GM21423 (cell line): ENCODE results near the gene NSD1.

ENCODE experiments used
- ATAC-seq: cut with Tn5 transposase; IDR thresholded peaks from one replicate; pipeline ENCODE4 v1.9.1; 2021; ENCODE audit warnings: mild to moderate bottlenecking, moderate library complexity; ENCODE audit not compliant: unreplicated experiment

The NSD1 gene

DNA sequence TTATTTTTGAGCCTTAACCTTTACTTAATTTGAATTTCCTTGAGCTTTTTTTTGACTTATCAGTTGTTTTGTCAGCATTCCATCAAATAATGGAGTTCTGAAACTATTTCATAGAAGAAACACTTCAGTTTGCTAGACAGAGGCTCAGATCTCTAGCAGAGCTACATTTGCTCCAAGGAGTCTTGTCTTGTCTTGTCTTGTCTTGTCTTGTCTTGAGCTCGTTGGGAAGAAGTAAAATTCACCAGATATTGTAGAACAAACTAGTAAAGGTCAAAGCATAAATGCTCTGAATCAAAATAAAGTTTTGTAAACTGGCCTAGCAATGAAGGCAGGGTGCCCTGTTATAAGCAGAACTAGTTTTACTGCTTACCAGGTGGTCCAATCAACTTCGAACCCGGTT lies 136.4 kb downstream of the NSD1 start:
- no peak for ATAC-seq

DNA sequence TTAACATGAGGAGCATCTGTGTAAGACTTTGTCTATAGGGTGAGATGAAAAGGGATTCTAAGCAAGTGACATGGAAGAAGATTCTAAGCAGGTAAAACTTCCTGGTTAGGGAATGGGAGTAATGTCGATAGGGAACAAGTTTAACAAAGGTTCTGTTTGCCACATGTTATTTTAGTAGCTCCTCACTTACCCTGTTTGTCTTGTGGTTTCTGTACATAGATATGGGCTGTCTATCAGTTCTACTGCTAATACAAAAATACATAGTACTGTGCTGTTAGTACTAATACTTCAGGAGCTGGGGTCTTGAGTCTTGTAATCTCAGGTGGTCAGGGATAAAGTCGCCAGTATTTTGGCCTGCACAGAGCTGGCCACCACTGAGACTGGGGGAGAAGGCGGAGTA lies 137.1 kb downstream of the NSD1 start:
- ATAC-seq: no peak

DNA sequence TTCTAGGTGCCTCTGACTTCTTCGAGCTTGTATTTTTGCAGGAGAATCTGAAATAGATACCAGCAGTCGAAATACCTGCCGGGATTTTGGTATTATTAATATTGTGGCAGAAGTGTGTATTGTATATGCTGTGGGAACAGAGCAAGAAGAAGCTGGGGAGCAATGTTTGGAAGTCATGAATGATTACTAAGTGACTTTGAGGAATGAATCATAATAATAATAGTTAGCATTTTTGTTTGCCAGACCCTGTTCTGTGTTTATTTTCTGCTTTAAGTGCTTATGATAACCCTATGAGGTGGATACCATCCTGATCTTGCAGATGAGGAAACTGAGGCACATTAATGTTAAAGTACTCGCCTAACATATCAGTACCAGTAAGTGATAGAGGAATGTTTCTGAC lies 137.5 kb downstream of the NSD1 start:
- no peak for ATAC-seq

DNA sequence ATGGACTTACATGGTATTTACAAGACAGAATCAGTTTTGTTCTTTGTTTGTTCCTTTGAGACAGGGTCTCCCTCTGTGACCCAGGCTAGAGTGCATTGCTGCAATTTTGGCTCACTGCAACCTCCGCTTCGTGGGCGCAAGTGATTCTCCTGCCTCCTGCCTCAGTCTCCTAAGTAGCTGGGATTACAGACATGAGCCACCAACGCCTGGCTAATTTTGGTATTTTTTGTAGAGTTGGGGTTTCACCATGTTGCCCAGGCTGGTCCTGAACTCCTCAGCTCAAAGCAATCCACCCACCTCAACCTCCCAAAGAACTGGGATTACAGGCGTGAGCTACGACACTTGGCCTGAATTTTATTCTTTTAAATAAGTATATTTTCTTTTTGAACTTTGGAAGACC lies 142.3 kb downstream of the NSD1 start:
- no peak for ATAC-seq

DNA sequence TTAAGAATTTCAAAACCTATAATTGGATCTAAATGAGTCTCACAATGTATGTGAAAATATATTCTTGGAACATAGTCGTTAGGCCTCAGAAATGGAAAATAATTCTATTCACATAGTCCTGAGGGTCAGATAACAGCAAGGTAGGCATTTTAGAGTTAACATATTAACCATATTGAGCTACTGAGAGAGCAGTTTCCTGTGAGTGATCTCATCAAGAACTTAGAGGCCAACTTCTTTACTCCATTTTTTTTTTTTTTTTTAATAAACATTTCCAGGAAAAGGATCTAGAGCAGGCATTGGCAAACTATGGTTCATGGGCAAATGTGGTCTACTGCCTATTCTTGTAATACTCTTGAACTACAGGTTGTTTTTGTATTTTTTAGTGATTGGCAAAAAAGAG lies 143.3 kb downstream of the NSD1 start:
- ATAC-seq: no peak

DNA sequence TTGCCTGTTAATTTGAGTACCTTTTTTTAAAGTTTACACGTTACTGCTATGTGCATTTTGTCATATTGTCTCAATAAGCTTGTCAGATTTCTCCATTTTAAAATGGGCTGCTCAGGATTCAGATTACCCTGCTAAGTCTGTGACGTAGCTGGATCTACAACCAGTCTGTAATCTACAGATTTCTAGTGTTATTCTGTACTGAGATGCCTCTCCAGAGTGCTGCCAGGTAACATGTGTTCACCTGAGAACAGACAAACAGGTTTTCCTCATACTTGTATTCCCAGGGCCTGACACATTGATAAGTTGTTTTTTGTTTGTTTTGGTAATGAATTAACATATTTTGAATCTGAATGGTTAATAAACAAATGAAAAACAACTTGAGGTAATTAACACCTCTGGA lies 154.6 kb downstream of the NSD1 start:
- ATAC-seq: no peak

DNA sequence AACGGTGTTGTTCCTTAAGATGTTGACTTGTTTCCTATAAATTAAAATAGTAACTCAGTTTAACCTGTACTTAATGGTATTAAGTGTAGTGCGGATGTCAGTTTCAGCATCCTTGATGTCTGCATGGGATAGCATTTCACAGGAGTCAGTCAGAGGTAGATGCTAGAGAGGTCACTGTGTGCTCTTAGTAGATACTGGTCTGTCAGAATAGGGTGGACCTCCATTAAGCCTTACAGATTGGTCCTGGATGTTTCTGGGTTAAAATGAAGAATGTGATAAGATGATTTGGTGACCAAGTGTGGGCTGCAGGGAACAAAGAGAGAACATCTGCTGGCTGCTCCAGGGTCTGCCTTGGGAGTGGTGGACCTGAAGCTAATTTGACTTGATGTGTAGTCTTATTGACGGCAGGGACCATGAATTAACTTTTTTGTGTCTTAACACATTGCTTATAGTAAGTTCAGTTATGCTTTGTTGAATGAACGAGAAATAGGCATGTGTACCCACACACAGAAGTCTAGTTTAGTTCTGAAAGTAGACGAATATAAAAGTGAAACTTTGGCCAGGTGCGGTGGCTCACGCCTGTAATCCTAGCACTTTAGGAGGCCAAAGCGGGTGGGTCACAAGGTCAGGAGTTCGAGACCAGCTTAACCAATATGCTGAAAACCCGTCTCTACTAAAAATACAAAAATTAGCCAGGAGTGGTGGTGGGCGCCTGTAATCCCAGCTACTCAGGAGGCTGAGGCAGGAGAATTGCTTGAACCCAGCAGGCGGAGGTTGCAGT lies 157.4 kb downstream of the NSD1 start:
- ATAC-seq: peak; percentile 54

DNA sequence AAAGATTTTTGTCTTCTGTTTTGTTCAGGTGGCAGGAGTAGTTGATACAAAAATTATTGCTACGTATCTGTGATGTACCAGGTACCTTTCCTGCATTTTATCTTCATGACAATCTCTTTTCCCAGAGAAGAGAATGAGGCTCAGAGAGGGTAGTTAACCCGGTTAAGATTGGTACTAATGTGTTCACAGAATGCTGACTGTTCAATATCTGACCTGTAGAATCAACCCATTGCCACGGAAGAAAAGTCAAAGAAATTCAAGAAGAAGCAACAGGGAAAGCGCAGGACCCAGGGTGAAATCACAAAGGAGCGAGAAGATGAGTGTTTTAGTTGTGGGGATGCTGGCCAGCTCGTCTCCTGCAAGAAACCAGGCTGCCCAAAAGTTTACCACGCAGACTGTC lies 158.2 kb downstream of the NSD1 start:
- ATAC-seq: no peak

DNA sequence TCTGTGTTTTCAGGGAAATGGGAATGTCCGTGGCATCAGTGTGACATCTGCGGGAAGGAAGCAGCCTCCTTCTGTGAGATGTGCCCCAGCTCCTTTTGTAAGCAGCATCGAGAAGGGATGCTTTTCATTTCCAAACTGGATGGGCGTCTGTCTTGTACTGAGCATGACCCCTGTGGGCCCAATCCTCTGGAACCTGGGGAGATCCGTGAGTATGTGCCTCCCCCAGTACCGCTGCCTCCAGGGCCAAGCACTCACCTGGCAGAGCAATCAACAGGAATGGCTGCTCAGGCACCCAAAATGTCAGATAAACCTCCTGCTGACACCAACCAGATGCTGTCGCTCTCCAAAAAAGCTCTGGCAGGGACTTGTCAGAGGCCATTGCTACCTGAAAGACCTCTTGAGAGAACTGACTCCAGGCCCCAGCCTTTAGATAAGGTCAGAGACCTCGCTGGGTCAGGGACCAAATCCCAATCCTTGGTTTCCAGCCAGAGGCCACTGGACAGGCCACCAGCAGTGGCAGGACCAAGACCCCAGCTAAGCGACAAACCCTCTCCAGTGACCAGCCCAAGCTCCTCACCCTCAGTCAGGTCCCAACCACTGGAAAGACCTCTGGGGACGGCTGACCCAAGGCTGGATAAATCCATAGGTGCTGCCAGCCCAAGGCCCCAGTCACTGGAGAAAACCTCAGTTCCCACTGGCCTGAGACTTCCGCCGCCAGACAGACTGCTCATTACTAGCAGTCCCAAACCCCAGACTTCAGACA lies 160.4 kb downstream of the NSD1 start:
- ATAC-seq: no peak

DNA sequence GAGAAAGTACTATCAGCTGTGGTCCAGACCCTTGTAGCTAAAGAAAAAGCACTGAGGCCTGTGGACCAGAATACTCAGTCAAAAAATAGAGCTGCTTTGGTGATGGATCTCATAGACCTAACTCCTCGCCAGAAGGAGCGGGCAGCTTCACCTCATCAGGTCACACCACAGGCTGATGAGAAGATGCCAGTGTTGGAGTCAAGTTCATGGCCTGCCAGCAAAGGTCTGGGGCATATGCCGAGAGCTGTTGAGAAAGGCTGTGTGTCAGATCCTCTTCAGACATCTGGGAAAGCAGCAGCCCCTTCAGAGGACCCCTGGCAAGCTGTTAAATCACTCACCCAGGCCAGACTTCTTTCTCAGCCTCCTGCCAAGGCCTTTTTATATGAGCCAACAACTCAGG lies 161.1 kb downstream of the NSD1 start:
- no peak for ATAC-seq

DNA sequence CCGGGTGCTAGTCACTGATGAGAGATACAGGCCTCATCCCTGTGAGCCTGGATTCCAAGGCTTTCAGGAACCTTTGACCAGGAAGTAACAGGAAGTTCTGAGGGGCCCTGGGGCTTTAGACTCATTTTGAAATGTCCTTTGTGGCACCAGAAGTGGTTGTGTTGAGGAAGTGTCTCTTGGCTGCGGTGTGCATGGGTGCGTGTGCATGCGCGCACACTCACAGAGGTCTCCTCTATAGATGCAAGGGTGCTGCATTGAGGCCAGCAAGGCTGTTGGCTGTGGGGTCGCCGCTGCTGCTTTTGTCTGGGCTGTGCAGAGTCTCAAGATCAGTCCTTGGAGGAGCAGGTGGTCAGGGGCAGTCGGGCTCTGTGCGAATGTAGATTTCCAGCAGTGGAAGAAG lies 162.4 kb downstream of the NSD1 start:
- no peak for ATAC-seq

DNA sequence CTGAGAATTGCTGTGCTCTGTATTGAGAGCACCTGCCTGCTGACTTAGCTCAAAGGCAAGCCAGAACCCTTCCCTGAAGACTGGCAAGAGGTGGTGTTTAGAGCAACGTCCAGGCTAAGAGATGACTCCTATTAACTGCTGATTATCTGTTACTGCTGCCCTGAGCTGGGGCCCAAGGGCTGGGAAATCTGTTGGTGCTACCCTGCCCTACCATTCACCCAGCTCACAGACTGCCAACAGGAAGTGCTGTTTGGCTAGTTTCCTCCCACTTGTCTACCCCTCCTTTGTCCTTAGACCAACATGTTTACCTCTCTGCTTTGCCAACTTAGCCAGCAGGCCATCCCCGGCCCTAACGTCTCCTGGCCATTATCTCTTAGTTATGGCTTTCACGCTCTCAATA lies 163.0 kb downstream of the NSD1 start:
- no peak for ATAC-seq

DNA sequence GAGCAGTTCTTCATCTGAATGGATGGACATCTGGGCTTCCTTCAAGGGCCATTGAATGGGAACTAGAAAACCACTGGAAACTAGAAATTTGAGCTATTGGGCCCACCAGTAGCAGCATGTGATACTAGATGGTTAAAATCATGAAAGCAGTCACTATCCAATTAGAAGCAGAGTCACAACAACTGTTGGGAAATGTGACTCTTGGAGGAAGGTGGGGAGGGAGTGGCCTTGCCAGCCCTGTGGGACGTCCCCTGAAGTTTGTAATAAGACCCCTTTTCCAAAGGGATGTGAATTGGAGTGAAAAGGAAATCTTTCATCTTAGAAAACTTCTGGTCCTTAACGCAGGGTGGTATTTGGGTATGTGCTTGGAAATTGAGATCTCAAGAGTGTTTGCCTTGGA lies 164.3 kb downstream of the NSD1 start:
- no peak for ATAC-seq

DNA sequence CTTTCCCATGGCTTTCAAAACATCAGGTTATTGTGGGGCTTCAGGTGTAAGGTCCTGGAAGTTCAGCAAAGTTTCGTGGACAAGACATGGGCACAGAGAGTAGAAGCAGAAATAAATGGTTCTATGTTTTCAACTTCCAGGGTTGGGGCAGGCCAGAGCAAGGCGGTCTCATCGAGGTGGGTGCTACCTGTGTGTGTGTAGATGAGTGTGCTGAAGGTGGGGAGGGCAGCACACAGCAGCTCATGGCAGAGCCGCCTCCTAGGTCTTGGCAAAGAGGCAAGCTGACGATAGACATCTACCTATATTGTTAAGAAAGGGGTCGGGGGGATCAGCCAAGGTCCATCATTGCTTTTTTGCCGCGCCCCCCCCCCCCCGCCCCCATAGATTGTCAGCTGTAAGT lies 166.1 kb downstream of the NSD1 start:
- ATAC-seq: no peak

DNA sequence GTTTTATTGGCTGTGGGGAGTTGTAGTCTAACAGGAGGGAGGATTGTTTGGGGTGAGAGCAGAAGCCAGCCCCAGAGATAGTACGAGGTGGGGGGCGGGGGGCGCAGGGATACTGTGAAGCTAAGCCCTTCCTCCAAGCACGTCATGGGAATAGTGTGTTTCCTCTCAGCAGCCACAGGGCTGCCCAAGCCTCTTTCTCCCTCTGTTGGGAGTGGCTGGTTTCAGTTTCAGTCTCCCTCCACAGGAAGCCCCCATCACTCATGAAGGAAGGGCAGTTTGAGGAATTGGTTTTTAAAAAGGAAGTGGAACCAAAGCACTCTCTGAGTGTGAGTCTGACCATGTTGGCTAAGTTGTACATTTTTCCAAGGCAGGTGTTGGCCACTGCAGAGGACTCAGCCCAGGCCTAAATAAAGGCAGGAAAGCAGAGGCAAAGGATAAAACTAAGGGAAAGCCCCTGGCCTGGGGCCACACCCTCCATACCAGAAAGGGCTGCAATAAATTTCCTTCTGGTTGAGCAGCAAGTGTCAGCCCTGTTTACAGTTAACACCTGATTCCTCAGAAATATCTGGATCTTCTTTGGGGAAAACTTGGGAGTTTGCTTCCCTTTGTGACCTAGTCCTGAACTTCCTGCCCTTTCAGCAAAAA lies 166.8 kb downstream of the NSD1 start:
- peak; percentile 52 for ATAC-seq

DNA sequence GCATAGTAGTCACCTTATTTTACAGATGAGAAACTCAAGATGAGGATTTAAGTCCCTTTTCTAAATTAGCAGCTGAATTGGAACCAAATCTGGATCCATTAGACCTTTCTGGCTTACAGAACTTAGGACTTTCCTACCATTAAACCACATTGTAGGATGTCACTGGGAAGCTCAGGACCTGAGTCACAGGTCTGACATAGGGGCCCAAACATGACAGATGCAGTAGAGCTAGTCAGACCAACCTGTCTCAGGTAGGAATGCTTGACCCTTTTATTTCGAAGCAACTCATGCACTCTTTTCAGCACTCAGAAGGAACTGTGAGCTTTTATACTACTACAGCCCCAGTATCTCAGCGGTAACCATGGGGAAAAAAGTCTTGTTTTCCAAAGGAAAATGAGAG lies 167.4 kb downstream of the NSD1 start:
- ATAC-seq: no peak

DNA sequence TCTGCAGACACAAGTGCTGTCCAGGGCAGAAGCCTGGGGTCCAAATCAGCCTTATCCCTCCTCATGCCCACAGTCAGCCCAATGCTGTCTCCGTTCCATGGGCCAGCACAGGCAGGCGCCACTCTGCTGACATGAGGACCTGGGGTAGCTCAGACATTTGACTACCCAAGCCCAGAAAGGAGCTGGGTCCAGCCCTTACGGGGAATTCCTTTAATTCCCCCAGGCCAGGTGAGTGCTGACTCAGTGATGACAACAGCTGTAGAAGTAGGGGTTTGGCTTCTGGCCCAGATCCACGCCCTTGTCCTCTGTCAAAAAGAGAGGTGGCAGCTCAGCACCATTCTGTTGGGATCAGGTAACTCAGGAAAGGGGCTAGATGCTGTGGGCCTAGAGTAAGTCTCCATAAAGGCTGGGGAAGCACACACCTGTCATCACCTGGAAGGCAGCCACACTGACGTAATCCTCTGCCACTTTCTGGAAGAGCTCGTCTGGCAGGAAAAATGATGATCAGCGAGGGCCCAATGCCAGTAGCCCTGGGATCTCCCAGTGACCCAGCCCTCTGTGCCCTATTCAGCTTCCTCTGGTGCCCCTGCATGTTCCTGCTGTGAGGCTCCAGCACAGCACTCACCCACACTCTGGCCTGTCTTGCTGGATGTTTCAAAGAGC lies 168.1 kb downstream of the NSD1 start:
- no peak for ATAC-seq

DNA sequence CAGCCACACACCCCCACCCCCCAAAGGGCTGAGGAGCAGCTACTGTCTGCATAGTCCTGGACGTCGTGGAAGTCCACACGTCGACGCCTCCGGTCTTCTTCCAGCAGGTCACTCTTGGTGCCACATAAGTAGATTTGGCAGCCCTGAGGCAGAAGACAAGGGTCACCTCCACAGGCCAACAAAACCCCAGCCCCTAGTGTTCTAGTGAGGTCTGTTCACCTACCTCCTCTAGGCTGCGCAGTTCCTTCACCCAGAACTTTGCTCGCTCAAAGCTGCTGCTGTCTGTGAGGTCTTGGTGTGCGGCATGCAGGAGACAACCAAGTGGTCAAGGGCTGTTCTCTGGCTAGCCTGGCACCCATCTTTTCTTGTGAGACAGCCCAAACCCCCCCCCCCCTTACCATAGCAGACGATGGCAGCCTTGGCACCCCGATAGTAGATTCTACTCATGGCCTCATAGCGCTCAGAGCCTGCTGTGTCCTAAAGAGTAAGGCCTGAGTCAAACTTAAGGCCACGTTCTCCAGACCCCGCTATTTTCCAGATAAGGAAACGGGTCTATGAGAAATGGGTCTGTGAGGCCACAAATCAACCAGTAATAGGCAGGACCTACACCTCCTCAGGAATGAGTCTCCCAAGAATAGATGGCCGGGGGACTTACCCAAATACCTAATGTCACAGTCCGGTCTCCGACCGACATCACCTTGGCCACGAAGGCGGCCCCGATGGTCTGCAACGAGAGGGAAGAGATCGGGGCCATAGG lies 169.0 kb downstream of the NSD1 start:
- ATAC-seq: no peak

DNA sequence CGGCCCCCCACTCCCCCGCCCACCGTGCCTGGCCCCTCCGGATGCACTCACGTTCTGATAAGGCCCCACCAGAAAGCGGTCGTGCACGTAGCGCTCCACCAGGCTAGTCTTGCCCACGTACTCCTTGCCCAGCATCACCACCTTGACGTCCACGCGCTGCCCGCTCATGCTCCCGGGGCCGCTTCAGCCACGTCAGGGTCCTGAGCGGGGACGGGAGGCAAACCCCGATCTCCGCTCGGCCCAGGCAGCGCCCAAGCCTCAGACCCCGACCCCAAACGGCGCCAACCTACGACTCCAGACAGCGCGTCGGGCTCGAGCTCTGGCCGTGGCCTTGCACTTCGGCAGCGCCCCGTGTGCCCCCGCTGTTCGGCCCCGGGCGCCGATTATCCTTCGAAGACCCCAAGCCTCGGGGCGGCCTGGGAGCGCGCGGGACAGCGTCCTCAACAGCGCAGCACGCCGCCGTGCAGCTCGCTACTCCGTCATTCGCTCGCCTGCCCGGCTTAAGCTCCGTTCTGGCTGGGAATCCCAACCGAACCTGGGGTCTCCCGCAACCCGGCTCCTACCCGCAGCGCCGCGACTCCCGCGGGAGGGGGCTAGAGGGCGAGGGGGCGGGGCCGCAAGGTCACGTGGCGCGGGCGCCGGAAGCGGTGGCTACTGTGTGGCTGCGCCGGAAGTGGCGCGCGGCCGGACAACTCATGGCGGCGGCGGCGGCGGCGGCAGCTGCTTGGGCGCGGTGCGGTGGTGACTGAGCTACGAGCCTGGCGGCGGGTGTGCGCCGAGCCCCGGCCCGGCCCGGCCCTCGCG lies 169.8 kb downstream of the NSD1 start, which contains the start of the genes PRELID1 and RAB24:
Gene PRELID1 (plus strand): TSS at position 679 of the 804 bp plus-strand sequence. CDS start 187 bp downstream, outside the sequence.
Gene RAB24 (minus strand): TSS at position 599 of the 804 bp plus-strand sequence. CDS start 431 bp downstream, at position 168.
- ATAC-seq: peak; percentile 51
